Measurements from ENCODE around the gene NFU1.

The NFU1 gene

GRCh38 chr2:69375494-69376353 lies 61.5 kb downstream of the NFU1 start:
- TF ChIP-seq EZH2phosphoT487 (conservative IDR thresholded peaks at IDR 0.05; ENCODE audit: low read length) (no peak), CTCF (IDR thresholded peaks at IDR 0.05; ENCODE audit: insufficient read depth, low read length, poor library complexity, severe bottlenecking) (peak; percentile 47)
- no peak overlapping the region for H3K4me2 ChIP-seq (ENCODE audit: low read depth, low read length, poor library complexity, severe bottlenecking)
- H2AFZ ChIP-seq (ENCODE audit: low read depth, low read length, severe bottlenecking): no peak overlapping the region
- peaks cover 66% of the 10 kb centered on the region for H3K79me2 ChIP-seq (ENCODE audit: insufficient read depth, low read length)
- H3K27ac ChIP-seq (ENCODE audit: low read depth, low read length): no peak overlapping the region
- peaks cover 15% of the 10 kb centered on the region; the same call in 1 of the 2 replicates for H4K20me1 ChIP-seq (ENCODE audit: low read depth, low read length)
- H3F3A ChIP-seq (ENCODE audit: insufficient read depth): 0 out of 2 replicates have a peak, but pooled peaks cover 5% of the 10 kb centered on the region
- peaks cover 8% of the 10 kb centered on the region; the same call in 1 of the 2 replicates for H3K36me3 ChIP-seq (ENCODE audit: low read length)
- H3K9me3 ChIP-seq (ENCODE audit: insufficient read depth, low read length): no peaks in the 10 kb centered on the region
- H3K4me3 ChIP-seq (ENCODE audit: insufficient read depth, low read length, poor library complexity, severe bottlenecking): no peak overlapping the region
- H3K9me2 ChIP-seq (replicated peaks; ENCODE audit: insufficient read depth, low read length): no peaks in the 10 kb centered on the region
- H3K9ac ChIP-seq (ENCODE audit: low read length): no peak overlapping the region
- no peaks in the 10 kb centered on the region for H3K27me3 ChIP-seq (ENCODE audit: low read length)

- Histone ChIP-seq H3K9me2 (replicated peaks; ENCODE audit: insufficient read depth, low read length) (no peaks in the 10 kb centered on the region), H3K27ac (ENCODE audit: low read depth, low read length) (no peak overlapping the region), H3K4me2 (ENCODE audit: low read depth, low read length, poor library complexity, severe bottlenecking) (no peak overlapping the region), H4K20me1 (ENCODE audit: low read depth, low read length) (peaks cover 15% of the 10 kb centered on the region; the same call in 1 of the 2 replicates), H3K79me2 (ENCODE audit: insufficient read depth, low read length) (peaks cover 39% of the 10 kb centered on the region), H3K9me3 (ENCODE audit: insufficient read depth, low read length) (no peaks in the 10 kb centered on the region), H3K36me3 (ENCODE audit: low read length) (peaks cover 24% of the 10 kb centered on the region), H3K4me3 (ENCODE audit: insufficient read depth, low read length, poor library complexity, severe bottlenecking) (no peak overlapping the region), H3F3A (ENCODE audit: insufficient read depth) (0 out of 2 replicates have a peak, but pooled peaks cover 5% of the 10 kb centered on the region), H3K27me3 (ENCODE audit: low read length) (no peaks in the 10 kb centered on the region), H3K9ac (ENCODE audit: low read length) (no peak overlapping the region), H2AFZ (ENCODE audit: low read depth, low read length, severe bottlenecking) (no peak overlapping the region)
- TF ChIP-seq CTCF (IDR thresholded peaks at IDR 0.05; ENCODE audit: insufficient read depth, low read length, poor library complexity, severe bottlenecking) (no peak), EZH2phosphoT487 (conservative IDR thresholded peaks at IDR 0.05; ENCODE audit: low read length) (no peak)
Measured at GRCh38 chr2:69372767-69373166, 64.5 kb downstream of the NFU1 start.

DNA sequence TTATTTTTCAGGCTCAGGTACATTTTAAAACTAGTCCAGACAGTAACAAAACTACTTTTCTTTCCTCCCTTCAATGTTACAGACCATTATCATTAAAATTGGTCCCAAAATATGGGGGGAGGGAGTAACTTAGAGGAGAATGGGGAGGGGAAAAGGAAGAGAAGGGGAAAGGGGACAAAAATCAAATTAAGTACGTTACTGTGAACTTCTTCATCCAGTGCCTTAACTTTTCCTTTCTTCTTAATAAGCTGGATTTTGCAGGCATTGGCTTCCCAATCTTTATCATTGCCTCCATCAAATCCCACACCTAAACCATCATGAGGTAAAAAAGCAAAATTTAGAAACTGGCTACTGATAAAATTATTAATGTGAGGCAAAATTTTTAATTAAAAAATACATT lies 67.4 kb downstream of the NFU1 start:
- H3K9ac ChIP-seq (ENCODE audit: low read length): no peak overlapping the region
- H3F3A ChIP-seq (ENCODE audit: insufficient read depth): no peaks in the 10 kb centered on the region
- no peak overlapping the region for H3K4me3 ChIP-seq (ENCODE audit: insufficient read depth, low read length, poor library complexity, severe bottlenecking)
- H3K27me3 ChIP-seq (ENCODE audit: low read length): no peaks in the 10 kb centered on the region
- no peak overlapping the region for H2AFZ ChIP-seq (ENCODE audit: low read depth, low read length, severe bottlenecking)
- TF ChIP-seq CTCF (IDR thresholded peaks at IDR 0.05; ENCODE audit: insufficient read depth, low read length, poor library complexity, severe bottlenecking) (no peak), EZH2phosphoT487 (conservative IDR thresholded peaks at IDR 0.05; ENCODE audit: low read length) (no peak)
- no peak overlapping the region for H3K4me2 ChIP-seq (ENCODE audit: low read depth, low read length, poor library complexity, severe bottlenecking)
- no peaks in the 10 kb centered on the region for H3K9me2 ChIP-seq (replicated peaks; ENCODE audit: insufficient read depth, low read length)
- peaks cover 31% of the 10 kb centered on the region for H3K36me3 ChIP-seq (ENCODE audit: low read length)
- peaks cover 11% of the 10 kb centered on the region for H3K79me2 ChIP-seq (ENCODE audit: insufficient read depth, low read length)
- H3K9me3 ChIP-seq (ENCODE audit: insufficient read depth, low read length): no peaks in the 10 kb centered on the region
- no peak overlapping the region for H3K27ac ChIP-seq (ENCODE audit: low read depth, low read length)
- H4K20me1 ChIP-seq (ENCODE audit: low read depth, low read length): 0 out of 2 replicates have a peak, but pooled peaks cover 7% of the 10 kb centered on the region

All from SU-DHL-6 (cell line).